Mucosa of descending colon (tissue), 3 donors: ENCODE results near the gene TP53I3. TPM values are rescaled to one million over a fixed set of nuclear protein-coding genes. Genes with fewer than 3 reads are reported as not detected.

Experiments used
- ATAC-seq: fragments of 200-7000 bp; cut with Tn5 transposase; one replicate; pipeline ENCODE4 v1.9.1; 2020; ENCODE audit warnings: mild to moderate bottlenecking, moderate library complexity
- DNase-seq, 3 donors: peaks; one replicate each; pipeline ENCODE4 v3.0.0-alpha.2; 2020
- H3K36me3 ChIP-seq: fragments of 200-600 bp; one replicate; pipeline ENCODE4 v1.8.0; 2021; ENCODE audit warnings: low read depth, mild to moderate bottlenecking
- H3K4me1 ChIP-seq: fragments of 200-600 bp; one replicate; pipeline ENCODE4 v1.8.0; 2021; ENCODE audit warnings: low read depth, mild to moderate bottlenecking
- H3K4me3 ChIP-seq: fragments of 200-600 bp; one replicate; pipeline ENCODE4 v1.8.0; 2021; ENCODE audit warnings: mild to moderate bottlenecking
- H3K9me3 ChIP-seq: fragments of 200-600 bp; one replicate; pipeline ENCODE4 v1.8.0; 2021; ENCODE audit warnings: mild to moderate bottlenecking
- intact Hi-C, 2 donors: fragments of 100-400 bp; cut with DNase I in 1 of 2; cut with micrococcal nuclease in 1 of 2; formaldehyde crosslinking; loops; one replicate each; pipeline versions ENCODE4 v1.11.0 to v1.11.1; 2022; cut with DNase I, micrococcal nuclease
- total RNA-seq, 3 donors: library from RNA; stranded (reverse); fragmentation: NEBNext Ultra II Directional in 2 of 3; extraction: Animal tissue kit (Norgen Biotek cat#: 25700) in 2 of 3; gene quantifications; one replicate each; pipeline versions ENCODE4 v1.2.1 to v1.2.4, GENCODE V29; 2021 to 2023
- TF ChIP-seq, protein P1 (sequence below): fragments of 200-600 bp; IDR thresholded peaks from one replicate; pipeline ENCODE4 v1.8.0; 2022; ENCODE audit warnings: antibody characterized with exemption, mild to moderate bottlenecking
- donor health status: DM: no; HTN: no; CAD: no; lungs with moderate emphysema.
- donor health status: DM: no; HTN: no; CAD: no.
- donor health status: DM: no; HTN: yes; CAD: no.

The TP53I3 gene
- total RNA-seq, 3 donors from 2014 or later: 66.9 to 121 (median 96.7) TPM

DNA sequence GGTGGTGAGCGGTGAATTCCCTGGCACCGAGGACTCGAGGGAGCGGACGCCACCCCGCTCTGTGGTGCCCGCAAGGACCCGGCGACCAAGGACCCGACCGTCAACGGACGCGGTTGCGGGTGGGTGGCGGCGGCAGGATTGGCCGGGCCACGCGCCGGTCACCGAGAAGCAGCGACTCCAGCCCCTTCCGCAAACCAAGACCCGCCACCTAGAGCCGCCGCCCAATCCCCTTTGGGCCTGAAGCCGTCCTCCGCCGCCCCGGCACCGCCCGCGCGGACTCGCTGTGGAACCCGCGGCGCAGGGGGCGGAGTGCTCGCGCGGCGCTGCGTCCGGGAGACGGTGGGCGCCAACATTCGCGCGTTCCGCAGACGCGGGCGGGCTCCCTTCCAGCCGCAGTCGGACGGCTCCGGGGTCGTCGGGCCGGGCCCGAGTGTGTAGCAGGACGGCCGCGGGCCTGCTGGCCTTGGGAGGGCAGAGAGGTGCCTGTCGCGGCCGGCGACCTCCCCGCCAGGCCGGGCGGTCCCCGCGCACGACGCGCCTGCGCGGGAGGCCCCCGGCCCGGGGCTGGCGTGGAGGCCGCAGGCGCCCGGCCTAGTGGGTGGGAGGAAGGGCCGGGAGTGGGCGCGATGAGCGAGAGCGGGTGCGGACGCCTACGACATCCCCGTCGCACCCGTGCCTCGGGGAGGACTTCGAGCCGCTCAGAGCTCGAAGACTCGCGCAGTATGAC is 38.7 kb upstream of the TP53I3 start, which contains the start of the genes FAM228B and PFN4:
FAM228B (plus strand) TSS at position 275 of the 727 bp plus-strand sequence. CDS start 893 bp downstream, outside the sequence.
PFN4 (minus strand) TSS at position 140 of the 727 bp plus-strand sequence. CDS start 799 bp downstream, outside the sequence.
- intact Hi-C loops: no loop called here
- peak within 1 kb of the TSS; percentile 53 for H3K4me3 ChIP-seq
- no peaks in the 10 kb centered on the region for H3K9me3 ChIP-seq
- DNase-seq: peak; percentile 82 to 91 (median 89)
- H3K4me1 ChIP-seq: peaks cover 3% of the 10 kb centered on the region
- TF ChIP-seq, protein P1, sequence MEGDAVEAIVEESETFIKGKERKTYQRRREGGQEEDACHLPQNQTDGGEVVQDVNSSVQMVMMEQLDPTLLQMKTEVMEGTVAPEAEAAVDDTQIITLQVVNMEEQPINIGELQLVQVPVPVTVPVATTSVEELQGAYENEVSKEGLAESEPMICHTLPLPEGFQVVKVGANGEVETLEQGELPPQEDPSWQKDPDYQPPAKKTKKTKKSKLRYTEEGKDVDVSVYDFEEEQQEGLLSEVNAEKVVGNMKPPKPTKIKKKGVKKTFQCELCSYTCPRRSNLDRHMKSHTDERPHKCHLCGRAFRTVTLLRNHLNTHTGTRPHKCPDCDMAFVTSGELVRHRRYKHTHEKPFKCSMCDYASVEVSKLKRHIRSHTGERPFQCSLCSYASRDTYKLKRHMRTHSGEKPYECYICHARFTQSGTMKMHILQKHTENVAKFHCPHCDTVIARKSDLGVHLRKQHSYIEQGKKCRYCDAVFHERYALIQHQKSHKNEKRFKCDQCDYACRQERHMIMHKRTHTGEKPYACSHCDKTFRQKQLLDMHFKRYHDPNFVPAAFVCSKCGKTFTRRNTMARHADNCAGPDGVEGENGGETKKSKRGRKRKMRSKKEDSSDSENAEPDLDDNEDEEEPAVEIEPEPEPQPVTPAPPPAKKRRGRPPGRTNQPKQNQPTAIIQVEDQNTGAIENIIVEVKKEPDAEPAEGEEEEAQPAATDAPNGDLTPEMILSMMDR: no peak
- peak; percentile 98 for ATAC-seq
- no peaks in the 10 kb centered on the region for H3K36me3 ChIP-seq

DNA sequence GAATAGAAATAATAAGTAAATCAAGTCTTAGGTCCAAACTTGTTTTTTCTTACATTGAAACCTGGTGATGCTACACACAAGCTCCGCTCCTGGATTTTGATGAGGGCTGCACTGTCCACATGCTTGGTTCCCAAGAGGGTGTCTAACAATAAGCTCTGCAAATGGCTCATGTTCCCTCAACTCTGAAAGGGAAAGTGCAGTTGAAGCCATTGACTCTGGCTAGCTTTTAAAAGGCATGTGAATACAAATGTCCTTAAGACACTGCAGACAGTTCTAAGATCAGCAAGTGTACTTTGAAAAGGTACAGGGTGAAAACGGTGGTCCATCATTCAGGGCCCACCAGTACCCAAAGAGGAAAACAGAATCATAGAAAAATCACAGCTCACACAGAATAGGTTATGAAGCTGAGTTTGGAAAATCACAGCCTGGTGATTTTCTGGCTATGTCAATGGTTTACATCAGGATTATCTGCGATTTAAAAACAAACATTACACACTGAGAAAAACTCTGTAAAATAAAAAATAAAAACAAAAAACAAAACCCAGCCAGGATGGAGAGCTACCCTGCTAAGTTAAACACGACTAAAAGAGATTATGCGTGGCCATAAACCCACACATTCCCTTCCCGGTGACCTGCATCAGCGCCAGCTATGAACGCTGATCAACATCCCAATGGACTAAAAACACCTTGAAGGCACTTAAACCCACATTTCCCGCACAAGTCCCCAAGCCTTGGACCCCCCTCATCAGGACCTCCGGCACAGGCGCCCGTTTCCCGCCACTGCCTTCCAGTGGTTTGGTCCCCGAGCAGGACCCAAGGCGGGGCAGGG is 37.9 kb upstream of the TP53I3 start:
- H3K9me3 ChIP-seq: no peaks in the 10 kb centered on the region
- TF ChIP-seq, protein P1: no peak
- no peak for DNase-seq
- intact Hi-C loops: no loop called here
- H3K36me3 ChIP-seq: no peaks in the 10 kb centered on the region
- ATAC-seq: peak; percentile 8
- H3K4me1 ChIP-seq: peaks cover 3% of the 10 kb centered on the region
- peak overlapping the region; percentile 53 for H3K4me3 ChIP-seq

DNA sequence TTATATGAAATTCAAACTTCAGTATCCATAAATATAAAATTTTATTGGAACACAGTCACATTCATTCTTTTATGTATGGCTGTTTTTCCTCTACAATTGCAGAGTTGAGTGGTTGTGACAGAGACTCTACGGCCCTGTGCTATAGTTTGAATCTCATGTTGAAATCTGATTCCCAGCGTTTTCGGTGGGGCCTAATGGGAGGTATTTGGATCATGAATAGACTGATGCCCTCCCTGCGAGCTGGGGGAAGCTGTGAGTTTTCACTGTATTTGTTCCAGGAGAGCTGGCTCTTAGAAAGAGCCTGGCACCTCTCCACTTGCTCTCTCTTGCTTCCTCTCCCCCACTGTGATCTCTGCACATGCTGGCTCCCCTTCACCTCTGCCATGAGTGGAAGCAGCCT is 36.8 kb upstream of the TP53I3 start:
- no peaks in the 10 kb centered on the region for H3K36me3 ChIP-seq
- TF ChIP-seq, protein P1: no peak
- DNase-seq (no peak), ATAC-seq (no peak)
- H3K4me1 ChIP-seq: peaks cover 3% of the 10 kb centered on the region
- H3K4me3 ChIP-seq: no peak overlapping the region
- H3K9me3 ChIP-seq: no peaks in the 10 kb centered on the region
- intact Hi-C loops: no loop called here

DNA sequence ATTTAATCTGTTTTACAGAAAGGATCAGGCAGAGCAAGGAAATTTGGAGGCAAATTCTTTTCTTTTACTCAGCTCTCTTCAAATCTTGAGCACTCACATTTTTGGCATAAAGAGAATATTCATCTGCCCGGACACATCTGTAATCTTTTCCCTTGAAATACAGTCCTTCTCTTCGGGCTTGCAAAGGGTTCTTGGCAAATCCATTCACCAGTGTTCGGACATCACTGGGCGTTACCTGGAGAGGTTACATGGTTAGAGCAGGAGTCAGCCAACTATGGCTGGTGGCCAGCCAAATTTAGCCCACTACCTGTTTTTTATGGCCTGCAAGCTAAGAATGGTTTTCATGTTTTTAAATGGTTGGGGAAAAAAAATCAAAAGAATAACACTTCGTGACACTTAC is 36.4 kb upstream of the TP53I3 start:
- no peak for DNase-seq
- no peak for ATAC-seq
- intact Hi-C loops: no loop called here
- TF ChIP-seq, protein P1: no peak
- peaks cover 3% of the 10 kb centered on the region for H3K4me1 ChIP-seq
- H3K36me3 ChIP-seq: no peaks in the 10 kb centered on the region
- no peaks in the 10 kb centered on the region for H3K9me3 ChIP-seq
- no peak overlapping the region for H3K4me3 ChIP-seq

DNA sequence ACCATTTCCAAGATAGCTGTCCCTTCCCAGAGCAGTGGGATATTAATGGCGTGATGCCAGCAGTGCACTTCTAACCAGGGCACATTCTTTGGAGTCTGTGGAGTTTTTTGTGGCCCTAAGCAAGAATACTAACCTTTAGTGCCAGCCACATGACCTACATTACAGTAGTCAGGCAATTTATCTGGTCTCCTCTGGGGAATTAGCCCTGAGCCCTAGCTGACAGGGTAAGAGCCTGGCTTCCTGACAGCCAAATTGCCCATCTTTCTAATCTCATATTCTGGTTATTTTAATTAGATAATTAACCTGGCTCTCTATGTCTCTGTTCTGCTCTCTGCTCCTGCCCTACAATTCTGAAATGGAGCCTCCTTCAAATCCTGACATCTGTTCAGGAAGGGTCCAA is 33.3 kb upstream of the TP53I3 start:
- Histone ChIP-seq H3K4me3 (no peak overlapping the region), H3K36me3 (no peaks in the 10 kb centered on the region), H3K9me3 (no peaks in the 10 kb centered on the region), H3K4me1 (peaks cover 3% of the 10 kb centered on the region)
- DNase-seq (no peak), ATAC-seq (no peak)
- TF ChIP-seq, protein P1: no peak
- intact Hi-C loops: no loop called here
